Left hindlimb (tissue), 1 donor: Measurements from ENCODE around the gene TIAM1.

Experiments used
- DNase-seq: peaks from one replicate; pipeline ENCODE4 v3.0.0-alpha.2; 2018

TIAM1 gene

DNA sequence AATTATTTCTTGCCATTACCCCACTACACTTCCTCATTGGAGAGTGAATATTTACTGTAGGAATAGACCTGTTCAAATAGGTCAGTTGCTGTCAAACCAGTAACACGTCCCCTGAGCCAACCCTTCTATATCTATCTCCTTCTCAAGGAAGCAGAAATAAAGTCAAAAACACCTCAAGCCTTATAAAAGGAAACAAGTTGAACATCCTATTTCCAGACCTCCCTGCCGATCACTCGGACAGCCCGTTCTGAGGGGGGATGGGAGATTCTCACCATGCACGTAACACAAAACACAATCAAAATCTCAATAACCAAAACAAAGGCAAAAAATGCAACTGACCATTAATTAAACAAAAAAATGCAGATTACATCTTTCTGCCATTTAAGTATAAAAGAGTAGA is 184.3 kb downstream of the TIAM1 start:
- DNase-seq = no peak

DNA sequence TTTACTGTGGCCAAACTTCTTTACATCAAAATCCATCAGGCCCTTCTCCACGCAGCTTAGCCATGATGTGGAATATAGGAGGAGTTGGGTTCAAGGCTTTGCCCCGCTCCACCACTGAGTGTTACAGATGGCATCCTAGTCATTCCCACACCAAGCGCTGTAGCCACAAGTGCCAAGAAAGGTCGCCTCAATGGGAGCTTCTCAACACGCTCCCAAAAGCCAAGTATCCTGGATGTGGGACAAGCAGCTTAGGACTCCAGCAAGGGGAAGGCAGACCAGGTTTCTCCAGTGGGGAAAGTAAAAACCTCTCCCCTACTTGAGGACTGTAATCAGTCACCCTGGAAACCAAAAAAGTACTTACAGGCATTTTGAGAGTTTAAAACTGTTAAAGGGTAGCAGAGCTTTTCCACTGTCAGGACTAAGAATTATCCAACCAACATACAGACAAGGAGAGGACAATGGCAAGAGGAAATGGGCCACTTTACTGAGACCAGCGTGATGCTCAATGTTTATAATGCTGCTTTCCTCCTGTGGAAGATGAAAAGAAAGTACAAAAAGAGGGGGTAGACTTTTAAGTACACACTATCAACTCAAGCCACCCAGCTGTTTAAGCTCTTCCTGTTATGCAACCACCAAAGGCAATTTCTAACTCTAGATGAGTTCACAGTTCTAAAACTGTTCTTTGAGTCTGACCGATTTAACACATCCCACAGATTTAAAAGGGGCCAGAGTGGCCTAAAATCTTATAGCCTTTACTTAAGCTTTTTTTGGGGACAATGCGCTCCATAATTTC is 185.1 kb downstream of the TIAM1 start:
- DNase-seq = no peak

DNA sequence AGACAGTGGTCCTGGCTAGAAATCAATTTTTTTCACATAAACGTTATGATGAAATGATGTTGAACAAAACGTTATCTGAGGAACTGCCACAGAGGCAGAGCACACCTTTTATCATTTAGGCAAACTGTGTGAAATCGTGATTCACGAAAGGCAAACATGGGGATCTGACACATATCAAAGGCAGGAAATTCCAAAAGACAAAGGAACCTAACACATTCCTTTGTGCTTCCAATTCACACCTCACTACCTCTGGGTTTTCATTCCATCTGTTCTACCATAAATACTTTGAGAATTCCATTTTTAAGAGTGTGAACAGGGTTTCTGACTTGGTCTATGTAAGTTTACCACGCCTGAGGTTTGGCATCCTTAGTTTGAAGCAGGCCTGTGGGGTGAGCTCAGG is 186.3 kb downstream of the TIAM1 start:
- no peak for DNase-seq

DNA sequence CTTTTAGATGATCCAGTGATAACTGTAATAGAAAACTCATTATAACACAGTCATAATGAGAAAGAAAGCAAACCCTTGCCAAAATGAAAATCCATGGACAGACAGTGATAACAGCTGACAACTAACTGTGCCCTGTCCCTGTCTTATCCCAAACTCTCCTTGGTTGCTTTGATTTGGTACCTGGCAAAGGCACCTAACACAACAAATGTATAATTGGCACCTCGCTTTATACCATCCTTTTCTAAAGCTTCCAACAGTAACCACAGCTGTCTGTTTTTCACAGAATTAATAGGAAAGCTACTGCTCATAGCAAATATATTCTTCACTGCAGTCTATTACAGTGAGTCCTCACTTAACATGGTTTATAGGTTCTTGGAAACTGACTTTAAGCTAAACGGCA is 187.4 kb downstream of the TIAM1 start:
- DNase-seq = no peak

DNA sequence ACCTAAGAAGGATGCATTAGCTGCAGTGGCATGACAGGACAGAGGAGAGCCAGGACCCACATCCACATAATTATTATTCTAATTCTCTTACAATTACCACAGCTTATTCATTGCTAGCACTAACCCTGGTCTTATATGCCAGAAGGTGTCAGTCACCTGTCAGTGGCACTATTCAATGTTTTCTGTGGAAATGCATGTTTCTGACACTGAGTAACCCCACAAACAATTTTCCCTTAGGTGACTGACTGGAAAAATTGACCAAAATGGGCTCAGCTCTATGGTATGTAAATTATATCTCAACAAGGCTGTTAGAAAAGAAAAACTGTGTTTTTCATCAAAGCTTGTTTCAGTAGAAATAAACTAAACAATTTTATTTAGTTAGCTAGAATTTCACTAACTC is 187.9 kb downstream of the TIAM1 start:
- DNase-seq = no peak

DNA sequence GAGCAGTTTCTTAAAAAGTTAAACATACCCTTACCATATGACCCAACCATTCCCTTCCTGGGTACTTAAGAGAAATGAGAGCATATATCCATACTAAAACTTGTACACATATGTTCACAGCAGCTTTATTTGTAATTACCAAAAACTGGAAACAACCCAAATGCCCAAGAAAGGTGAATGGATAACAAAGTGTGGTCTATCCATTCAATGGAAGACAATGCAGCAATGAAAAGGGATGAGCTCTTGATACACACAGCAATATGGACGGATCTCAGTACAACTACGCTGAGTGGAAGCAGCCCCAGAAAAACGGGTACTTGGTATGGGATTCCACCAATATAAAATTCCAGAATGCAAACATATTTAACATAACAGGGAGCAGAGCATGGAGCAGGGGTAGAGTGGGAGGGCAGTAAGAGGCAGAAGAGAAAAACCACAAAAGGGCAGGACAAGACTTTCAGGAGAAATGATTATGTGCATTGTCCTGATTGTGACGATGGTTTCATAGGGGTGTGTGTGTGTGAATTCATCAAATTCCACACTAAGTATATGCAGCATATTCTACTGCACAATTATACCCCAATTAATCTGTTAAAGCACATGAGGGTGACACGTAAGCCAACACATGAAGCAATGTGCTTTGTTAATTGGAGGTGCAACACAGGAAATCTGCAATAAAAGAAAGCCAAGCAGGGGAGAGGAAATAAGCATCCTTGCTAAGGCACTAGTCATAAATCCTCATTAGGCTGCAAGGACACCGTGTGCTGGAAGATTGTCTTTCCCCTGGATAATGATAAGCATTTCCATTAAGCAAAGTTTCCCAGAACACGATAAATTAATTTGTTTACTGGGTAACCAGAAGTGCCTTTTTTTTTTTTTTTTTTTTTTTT is 192.7 kb downstream of the TIAM1 start:
- DNase-seq = no peak

DNA sequence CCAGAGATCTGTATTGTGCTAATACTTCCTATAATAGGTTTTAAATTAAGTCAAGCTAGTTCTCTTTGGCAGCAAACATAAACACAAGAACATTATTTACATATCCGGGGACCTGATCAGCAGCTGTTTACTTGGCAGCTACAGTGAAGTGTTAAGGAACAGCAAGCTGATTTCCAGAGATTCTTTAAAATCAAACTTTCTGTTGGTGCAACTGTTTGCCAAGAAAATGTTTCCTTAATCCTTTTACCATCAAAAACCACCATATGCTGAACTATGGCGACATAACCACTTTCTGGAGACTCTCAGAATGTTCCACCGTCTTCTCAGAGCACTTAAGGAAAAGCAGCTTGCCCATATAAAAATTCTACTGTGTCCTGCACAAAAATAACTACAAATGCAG is 198.8 kb downstream of the TIAM1 start:
- no peak for DNase-seq

DNA sequence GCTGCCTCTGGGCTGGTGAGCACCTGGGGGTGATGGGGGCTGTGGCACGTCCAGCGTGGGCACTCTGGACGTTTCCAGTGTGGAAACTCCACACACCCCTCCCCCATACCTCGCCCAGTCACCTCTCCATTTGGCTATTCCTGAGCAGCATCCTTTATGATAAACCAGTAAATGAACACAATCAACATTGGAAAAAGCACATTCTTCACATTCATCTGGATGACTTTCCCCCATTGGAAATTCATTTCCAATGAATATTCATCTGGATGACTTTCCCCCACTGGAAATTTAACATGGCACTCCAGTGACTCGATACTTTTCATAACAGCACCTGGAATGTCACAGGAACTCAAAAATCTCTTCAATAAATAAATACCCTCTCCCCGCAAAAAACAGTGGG is 201.0 kb downstream of the TIAM1 start:
- DNase-seq = no peak

DNA sequence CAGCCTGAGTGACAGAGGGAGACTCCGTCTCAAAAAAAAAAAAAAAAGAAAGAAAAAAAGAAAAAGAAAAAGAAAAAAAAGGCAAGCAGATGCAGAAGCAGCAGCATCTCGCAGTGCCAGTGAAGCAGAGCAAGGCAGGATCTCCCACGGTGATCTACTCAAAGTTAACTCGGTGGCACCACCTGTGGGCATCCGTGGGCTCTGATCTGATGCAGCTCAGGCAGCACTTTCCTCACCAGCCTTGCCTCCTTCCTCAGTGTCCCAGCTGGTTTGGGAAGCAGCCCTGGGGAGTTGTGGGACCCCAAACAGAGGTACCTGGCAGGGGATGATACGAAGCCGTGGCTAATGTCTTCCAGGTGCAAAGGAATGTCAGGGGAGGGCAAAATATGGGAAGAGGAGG is 201.5 kb downstream of the TIAM1 start:
- DNase-seq = no peak

DNA sequence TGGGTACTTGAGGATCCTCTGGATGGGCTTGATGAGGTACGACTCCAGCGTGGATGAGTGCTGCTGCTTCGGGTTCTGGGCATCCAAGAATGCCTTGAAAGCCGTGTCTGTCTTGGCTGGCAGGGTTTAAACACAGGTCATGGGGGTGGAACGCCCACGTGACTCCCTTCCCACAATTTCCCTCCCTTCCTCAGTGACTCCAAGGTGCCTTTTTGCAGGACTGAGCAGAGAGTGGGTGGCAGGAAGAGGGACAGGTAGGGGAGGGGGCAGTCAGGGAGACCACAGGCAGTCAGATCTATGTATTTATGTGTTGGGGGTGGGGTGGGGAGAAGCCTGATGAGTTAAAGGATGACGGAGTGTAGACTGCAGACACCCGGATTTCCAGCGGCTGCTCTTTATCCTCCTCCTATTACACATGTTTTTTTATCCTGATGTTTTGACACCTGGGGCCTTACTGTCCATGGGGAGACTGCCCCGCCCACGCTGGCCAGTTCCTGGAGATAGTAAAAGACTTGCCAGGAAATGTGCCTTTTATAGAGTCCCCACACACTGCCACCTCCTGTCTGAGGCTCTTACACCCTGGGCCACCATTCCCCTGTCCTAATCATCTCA is 202.6 kb downstream of the TIAM1 start:
- no peak for DNase-seq

DNA sequence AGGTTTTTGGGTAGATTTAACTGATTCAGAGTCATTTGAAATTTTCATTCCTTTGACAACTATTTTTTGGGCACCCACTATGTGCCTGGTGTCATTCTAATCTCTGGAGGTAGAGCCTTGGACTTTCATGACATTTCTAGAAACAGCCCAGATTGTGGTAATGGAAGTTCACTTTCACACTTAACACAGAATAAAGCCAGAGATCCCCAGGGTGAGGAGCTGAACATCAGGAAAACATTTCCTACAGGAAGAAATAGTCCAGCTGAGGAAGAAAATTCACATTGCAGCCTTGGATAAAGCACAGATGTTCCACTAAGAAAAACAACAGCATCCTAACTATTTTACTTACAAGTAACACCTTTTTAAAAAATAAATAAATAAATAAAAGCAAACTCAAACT is 203.4 kb downstream of the TIAM1 start:
- no peak for DNase-seq

DNA sequence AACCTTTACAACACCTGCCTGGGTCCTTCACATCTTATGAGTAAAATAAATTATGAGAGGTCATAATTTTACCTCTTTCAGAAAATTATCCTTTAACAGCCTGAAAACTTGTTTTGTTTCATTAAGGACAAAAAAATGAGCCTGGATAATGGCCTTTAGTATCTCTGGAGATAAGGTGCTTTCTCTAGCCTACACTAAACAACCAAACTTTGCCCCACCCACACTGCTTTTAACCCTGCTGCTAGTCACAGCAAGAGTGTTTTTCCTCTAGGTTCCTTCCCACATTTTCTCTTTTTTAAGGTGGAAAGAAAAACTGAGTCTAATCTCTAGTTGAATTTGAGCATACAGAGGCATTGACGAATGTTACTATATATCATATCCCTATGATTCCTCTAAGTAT is 204.0 kb downstream of the TIAM1 start:
- DNase-seq = no peak

DNA sequence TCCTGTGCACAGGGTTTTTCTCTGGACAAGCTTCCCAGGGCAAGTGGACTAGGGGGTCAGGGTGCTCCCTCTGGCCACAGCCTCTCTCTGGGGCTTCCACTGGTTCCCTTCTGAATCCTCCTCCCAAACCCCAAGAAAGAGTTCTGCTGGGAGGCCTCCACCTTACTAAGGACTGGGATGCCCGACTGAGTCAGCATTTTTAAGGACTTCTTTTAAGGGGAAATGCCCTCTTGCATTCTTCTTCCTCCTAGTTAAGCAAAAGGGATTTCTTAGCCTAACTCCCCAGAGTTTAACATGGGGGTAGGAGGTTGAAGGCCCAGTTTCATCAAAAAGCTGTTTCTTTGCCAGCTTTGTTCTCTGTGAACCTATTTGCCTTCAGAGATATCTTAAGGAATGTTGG is 206.1 kb downstream of the TIAM1 start:
- DNase-seq = no peak

DNA sequence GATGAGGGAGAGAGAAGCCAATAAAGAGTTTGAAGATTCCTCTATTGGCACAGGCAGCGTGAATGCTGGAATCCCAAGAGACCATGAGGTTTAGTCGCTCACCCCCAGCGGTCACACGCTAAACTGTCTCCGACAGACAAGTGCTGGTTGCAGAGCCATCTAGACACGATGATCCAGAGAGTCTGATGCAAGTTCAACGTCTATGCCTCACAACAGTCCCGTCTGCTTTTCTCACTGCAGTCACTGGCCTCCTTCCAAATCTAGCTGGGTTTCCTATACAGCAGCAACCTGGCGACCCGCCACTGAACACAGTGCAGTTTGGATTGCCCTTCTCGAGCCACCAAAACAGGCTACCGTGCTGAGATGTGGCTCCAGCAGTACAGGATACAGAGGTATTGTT is 207.2 kb downstream of the TIAM1 start:
- DNase-seq = peak; percentile 71

DNA sequence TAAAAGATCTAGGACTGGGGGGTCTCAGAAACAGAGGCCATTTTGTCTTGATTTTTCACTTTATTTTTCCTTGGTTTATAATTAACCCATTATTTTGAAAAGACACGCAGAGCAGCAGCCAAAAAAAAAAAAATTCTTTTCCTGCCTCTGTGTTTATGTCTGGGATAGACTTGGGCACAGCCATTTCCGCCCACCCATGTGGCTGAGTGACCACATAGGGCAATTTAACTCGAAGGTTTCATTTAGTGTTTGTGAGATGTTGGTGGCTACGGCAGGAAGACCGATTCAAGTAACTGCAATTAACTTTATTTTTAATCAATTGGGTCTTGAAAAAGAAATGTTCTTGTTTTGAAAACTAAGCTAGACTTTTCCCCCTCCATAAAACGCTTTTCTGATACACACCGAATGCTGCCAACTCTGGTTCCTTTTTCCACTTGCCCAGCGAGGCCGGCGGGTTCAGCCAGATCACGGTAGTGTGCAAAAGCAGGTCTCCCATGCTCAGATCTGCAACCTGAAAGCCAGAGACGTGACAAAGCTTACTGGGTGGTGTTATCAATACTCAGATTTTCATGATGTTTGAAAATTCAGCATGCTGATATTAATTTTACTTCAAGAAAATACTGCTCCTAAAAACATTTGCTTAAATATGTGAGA is 208.4 kb downstream of the TIAM1 start:
- DNase-seq = peak; percentile 53

DNA sequence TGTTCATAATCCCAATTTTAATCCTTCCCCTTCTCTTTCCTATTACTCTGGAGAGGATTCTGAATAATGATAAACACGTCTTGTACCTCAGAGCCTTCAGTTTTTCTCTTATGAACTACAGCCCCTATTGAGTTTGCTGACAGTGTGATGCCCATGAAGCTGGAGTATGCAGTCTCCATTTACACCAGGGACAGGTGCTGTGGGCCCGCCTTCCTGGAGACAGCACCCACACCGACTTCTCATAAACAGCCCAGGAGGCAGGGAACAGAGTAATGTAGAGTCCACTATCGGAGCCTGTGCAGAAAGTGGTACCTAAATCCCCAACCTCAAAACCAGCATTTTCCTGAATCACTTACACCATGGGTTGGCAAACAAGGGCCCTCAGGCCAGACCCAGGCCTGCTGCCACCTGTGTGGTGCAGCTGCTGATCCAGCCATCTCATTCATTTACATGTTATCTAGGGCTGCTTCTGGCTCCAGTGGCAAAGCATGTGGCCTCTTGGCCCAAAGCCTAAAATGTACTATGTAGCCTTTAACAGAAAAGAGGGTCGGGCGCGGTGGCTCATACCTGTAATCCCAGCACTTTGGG is 210.7 kb downstream of the TIAM1 start:
- no peak for DNase-seq

DNA sequence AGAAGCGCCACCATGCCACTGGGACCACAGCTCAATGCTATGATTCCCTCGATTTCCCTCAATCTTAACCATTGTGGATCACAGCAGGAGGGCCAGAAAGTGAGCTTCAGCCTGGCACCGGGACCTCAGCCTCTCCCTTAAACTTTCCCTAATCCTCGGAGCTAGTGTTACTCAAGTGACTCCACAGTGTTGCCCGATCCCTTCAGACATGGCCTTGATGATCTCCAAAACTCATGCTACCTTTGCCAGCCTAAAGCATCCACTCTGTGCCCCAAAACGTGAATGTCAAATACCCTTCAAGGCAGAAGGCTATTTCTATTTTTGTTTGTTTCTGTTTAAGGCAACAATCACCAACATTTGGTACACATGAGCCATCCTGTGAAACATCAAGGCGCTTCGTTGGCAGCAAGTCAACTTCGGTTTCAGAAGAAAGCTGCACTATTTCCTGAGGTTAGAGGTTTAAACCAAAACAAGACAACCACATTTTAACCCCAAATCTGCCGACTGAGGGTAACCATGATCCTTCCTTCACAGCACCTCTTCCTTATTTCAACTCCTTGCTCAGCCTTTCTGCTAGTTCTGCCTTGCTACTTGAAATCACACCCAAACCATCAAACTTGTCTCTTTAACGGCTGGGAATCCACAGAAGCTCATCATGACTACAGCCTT is 211.4 kb downstream of the TIAM1 start:
- no peak for DNase-seq

DNA sequence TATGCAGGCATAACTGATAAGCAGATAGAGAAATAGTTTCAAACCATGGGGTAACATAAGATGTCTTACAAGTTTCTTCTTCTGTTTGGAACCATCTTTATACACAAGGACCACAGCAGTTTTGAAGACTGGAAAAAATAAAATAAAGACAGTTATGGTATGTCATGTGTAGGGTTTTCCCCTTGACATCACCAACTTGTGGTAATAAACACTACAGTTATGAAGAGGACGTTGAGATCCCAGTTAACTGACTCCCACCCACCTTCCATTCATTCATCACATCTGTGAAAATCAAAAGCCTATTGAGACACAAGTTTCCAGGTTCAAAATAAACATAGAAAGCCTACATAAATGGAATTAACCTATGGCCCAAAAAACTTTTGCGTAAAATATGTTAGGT is 213.2 kb downstream of the TIAM1 start:
- no peak for DNase-seq

DNA sequence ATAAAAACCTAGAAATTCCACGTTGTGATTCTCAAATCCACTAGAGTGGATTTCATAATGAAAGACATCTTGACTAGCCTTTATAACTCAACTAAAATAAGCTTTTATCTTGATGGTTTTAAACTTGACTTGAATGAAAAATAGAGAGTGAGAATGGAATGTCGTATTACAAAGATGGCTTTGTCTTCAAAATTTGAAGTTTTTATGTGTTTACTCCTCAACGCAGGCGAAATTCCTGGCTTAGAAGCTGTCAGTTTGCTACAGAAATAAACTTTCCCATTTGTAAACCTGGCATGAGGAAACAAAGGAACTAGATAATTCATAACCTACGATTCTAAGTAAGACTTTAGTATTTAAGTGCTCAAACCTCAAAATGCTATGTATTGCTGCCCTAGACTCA is 215.8 kb downstream of the TIAM1 start:
- no peak for DNase-seq

DNA sequence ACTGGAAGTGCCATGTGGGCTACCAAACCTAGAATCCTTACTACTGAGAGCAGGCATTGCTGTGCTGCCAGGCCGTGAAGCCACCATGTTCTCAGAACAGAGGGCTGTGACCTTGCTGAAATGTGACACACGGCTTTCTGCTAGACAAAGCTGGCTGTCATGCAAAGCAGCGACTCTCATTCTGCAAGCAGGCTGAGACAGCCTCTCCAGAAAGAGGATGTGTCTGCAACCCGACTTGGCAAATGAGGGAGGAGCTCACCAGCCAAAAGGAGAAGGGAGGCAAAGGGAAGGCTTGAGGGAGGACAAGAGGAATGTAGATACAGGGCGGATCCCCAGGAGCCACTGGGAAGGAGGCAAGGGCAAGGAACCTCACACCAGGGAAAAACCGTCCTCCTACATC is 220.1 kb downstream of the TIAM1 start:
- no peak for DNase-seq

DNA sequence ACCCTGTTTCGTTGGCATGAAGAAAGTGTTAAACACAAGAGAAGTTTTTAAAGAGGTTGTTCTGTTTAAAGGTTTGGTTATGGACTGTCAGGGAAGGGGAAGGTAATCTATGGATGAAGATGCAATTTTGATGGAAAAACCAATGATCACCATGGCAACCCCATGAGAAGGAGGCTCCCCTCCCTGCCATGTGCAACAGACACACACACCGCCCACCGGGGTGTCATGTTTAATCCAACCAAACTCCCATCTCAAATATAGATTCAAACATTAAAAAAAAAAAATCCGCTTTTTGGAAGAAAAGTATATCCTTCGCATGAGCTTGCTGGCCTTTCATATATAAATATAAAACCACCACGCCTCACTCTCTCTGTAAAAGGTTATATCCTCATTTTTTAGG is 224.9 kb downstream of the TIAM1 start:
- DNase-seq = no peak
